Transverse colon (tissue), 4 donors: ENCODE data around the gene ENAH. TPM values are rescaled to one million over a fixed set of nuclear protein-coding genes. Genes with fewer than 3 reads are reported as not detected.

Experiments
- DNase-seq: peaks from one replicate; pipeline ENCODE4 v3.0.0-alpha.2; 2019
- H3K27ac ChIP-seq, 4 donors: fragments of 200-600 bp; sonication (generic); 2 replicates each; pipeline ENCODE4 v1.5.1; 2016 to 2018; ENCODE audit warnings: inconsistent platforms in 4 of 4
- H3K27me3 ChIP-seq: fragments of 200-600 bp; sonication (generic); 2 replicates; pipeline ENCODE4 v1.5.1; 2017; ENCODE audit warnings: inconsistent platforms
- H3K36me3 ChIP-seq, 4 donors: fragments of 200-600 bp; sonication (generic); 2 replicates each; pipeline ENCODE4 v1.5.1; 2017 to 2019; ENCODE audit warnings: inconsistent platforms in 4 of 4
- H3K4me1 ChIP-seq, 4 donors: fragments of 200-600 bp; sonication (generic); 2 replicates each; pipeline ENCODE4 v1.5.1; 2017 to 2020; ENCODE audit warnings: inconsistent platforms in 4 of 4
- H3K4me3 ChIP-seq, 4 donors: fragments of 200-600 bp; sonication (generic); 1 replicate in 1 of 4; 2 replicates in 3 of 4; pipeline versions ENCODE4 v1.5.1 to v1.6.1; 2017 to 2019; ENCODE audit warnings: inconsistent platforms in 4 of 4
- H3K9me3 ChIP-seq, 2 donors: fragments of 200-600 bp; sonication (generic); 2 replicates each; pipeline ENCODE4 v1.5.1; 2017 to 2019; ENCODE audit warnings: inconsistent platforms in 2 of 2
- EP300 ChIP-seq: sonication (generic); formaldehyde crosslinking; IDR thresholded peaks from one replicate; pipeline ENCODE4 v1.6.1; 2017; ENCODE audit warnings: antibody characterized with exemption, low read depth
- POLR2A ChIP-seq: fragments of 450-650 bp; IDR thresholded peaks from one replicate; pipeline ENCODE4 v1.6.1; 2016; ENCODE audit warnings: antibody characterized with exemption, mild to moderate bottlenecking, moderate library complexity
- POLR2AphosphoS5 ChIP-seq, 3 donors: sonication (generic); formaldehyde crosslinking; IDR thresholded peaks; one replicate each; pipeline ENCODE4 v1.6.1; 2016; ENCODE audit warnings: antibody characterized with exemption in 3 of 3
- WGBS, 2 donors: methylation state at CpG; one replicate each; pipeline ENCODE4 v1.1.5; 2018; ENCODE audit warnings: low coverage in 1 of 2; 5-methylcytosine and 5-hydroxymethylcytosine counted together
- in situ Hi-C, 4 donors: fragments of 200-750 bp; cut with MboI; loops; one replicate each; pipeline versions ENCODE4 v1.15.0 to v1.15.1; 2017; ENCODE audit warnings: low sequenced_read_pairs in 3 of 4, low pct_ligation_motif_present in 1 of 4, low pct_unique_long_range_greater_than_20kb in 1 of 4
- intact Hi-C: fragments of 100-400 bp; cut with DNase I; formaldehyde crosslinking; loops from one replicate; pipeline ENCODE4 v1.15.1; 2023; ENCODE audit warnings: low total_unique reads
- total RNA-seq, 4 donors: library from RNA; depleted of rRNA; stranded (reverse); fragments of >200 nt; gene quantifications; one replicate each; pipeline ENCODE4 v1.1.0, GENCODE V29; 2016
- TF ChIP-seq, protein P1 (sequence below), 5 experiments: fragments of 200-600 bp in 3 of 5; fragments of 450-650 bp in 2 of 5; sonication (generic) in 3 of 5; IDR thresholded peaks; 1 replicate in 2 of 5; 2 replicates in 3 of 5; pipeline ENCODE4 v1.5.1; 2016 to 2017; ENCODE audit warnings: antibody characterized with exemption in 5 of 5, inconsistent platforms in 3 of 5, mild to moderate bottlenecking in 2 of 5, moderate library complexity in 1 of 5

The ENAH gene
- total RNA-seq, 4 donors from 2014 or later: 14.7 to 140 (median 33.9) TPM

DNA sequence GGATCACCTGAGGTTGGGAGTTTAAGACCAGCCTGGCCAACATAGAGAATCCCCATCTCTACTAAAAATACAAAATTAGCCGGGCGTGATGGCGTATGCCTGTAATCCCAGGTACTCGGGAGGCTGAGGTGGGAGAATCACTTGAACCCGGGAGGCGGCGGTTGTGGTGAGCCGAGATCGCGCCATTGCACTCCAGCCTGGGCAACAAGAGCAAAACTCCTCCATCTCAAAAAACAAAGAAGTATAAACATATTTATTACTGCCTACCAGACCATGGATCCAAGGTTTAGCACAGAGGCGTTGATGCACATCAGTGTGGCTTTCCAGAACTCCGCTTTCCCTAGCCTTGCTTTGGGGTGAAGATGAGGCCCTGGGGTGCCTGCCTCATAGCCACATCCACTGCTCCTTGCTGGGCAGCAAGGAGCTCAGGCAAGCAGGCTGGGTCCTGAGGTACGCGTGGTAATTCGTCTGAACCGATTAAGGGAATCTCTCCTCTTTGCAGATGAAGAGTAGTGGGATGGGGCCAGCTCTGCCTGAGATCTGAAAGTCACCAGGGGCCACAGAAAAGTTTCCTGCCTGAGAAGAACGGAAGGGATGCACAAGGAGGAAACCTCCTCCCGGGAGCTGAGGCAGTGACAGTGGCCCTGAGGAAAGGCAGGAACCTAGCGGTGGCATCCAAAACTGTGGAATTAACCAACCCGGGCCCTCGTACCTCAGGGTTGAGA, 172.8 kb downstream of the ENAH start:
- H3K4me1 ChIP-seq: peaks cover 4 to 27% (median 12%) of the 10 kb centered on the region in 4 donors
- no peak for DNase-seq
- no peaks in the 10 kb centered on the region for H3K9me3 ChIP-seq
- H3K36me3 ChIP-seq: no peaks in the 10 kb centered on the region
- no peak overlapping the region for H3K4me3 ChIP-seq
- 82 to 96% methylated on average over 9 to 21 of the region's 21 CpGs for WGBS, 2 donors
- intact Hi-C loops: loop anchor here (5.0 to 10.0 kb wide), 2 partner anchors 175 to 492 kb away; partner anchors contain the start of gene ENAH
- no peak overlapping the region for H3K27ac ChIP-seq
- no peaks in the 10 kb centered on the region for H3K27me3 ChIP-seq
- in situ Hi-C loops: loop anchor here (5.0 to 25.0 kb wide), 7 partner anchors 282 to 505 kb away; partner anchors contain the start of genes PYCR2 (in 1 of the 4) and SRP9 (in 1 of the 4)
- TF ChIP-seq, protein P1, sequence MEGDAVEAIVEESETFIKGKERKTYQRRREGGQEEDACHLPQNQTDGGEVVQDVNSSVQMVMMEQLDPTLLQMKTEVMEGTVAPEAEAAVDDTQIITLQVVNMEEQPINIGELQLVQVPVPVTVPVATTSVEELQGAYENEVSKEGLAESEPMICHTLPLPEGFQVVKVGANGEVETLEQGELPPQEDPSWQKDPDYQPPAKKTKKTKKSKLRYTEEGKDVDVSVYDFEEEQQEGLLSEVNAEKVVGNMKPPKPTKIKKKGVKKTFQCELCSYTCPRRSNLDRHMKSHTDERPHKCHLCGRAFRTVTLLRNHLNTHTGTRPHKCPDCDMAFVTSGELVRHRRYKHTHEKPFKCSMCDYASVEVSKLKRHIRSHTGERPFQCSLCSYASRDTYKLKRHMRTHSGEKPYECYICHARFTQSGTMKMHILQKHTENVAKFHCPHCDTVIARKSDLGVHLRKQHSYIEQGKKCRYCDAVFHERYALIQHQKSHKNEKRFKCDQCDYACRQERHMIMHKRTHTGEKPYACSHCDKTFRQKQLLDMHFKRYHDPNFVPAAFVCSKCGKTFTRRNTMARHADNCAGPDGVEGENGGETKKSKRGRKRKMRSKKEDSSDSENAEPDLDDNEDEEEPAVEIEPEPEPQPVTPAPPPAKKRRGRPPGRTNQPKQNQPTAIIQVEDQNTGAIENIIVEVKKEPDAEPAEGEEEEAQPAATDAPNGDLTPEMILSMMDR (IDR thresholded peaks at IDR 0.05): no peak
- no peak for TF ChIP-seq EP300
- no peak for TF ChIP-seq POLR2A
- TF ChIP-seq POLR2AphosphoS5 (IDR thresholded peaks at IDR 0.05): no peak

DNA sequence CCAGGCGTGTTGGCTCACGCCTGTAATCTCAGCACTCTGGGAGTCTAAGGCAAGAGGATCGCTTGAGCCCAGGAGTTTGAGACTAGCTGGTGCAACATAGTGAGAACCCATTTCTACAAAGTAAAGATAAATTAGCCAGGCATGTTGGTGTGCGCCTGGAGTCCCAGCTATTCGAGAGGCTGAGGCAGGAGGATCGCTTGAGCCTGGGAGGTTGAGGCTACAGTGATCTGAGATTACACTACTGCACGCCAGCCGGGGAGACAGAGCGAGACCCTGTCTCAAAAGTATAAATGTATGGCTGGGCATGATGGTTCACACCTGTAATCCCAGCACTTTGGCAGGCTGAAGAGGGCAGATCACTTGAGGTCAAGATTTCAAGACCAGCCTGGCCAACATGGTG, 173.6 kb downstream of the ENAH start:
- Histone ChIP-seq H3K27me3 (no peaks in the 10 kb centered on the region), H3K9me3 (no peaks in the 10 kb centered on the region), H3K4me3 (no peak overlapping the region), H3K4me1 (peaks cover 7 to 32% (median 16%) of the 10 kb centered on the region in 4 donors), H3K27ac (no peak overlapping the region), H3K36me3 (no peaks in the 10 kb centered on the region)
- 85 to 93% methylated on average over 3 to 9 of the region's 9 CpGs for WGBS, 2 donors
- intact Hi-C loops: loop anchor here (5.0 kb wide), 1 partner anchor 493 kb away; no protein-coding TSS in a partner anchor
- no peak for TF ChIP-seq POLR2AphosphoS5 (IDR thresholded peaks at IDR 0.05)
- TF ChIP-seq, protein P1 (IDR thresholded peaks at IDR 0.05): no peak
- TF ChIP-seq EP300: no peak
- no peak for TF ChIP-seq POLR2A
- in situ Hi-C loops: loop anchor here (5.0 to 25.0 kb wide), 5 partner anchors 283 to 505 kb away; partner anchors contain the start of gene PYCR2 (in 1 of the 4)
- no peak for DNase-seq

GRCh38 chr1:225477296-225477911, 175.5 kb downstream of the ENAH start:
- Histone ChIP-seq H3K4me1 (peaks cover 7 to 28% (median 17%) of the 10 kb centered on the region in 4 donors), H3K36me3 (no peaks in the 10 kb centered on the region), H3K4me3 (no peak overlapping the region), H3K9me3 (no peaks in the 10 kb centered on the region), H3K27ac (peak overlapping the region in 1 of 4 donors; percentile 24), H3K27me3 (no peaks in the 10 kb centered on the region)
- no peak for DNase-seq
- TF ChIP-seq, protein P1 (IDR thresholded peaks at IDR 0.05): no peak
- intact Hi-C loops: loop anchor here (5.0 kb wide), 1 partner anchor 495 kb away; no protein-coding TSS in a partner anchor
- in situ Hi-C loops: loop anchor here (5.0 to 25.0 kb wide), 5 partner anchors 285 to 507 kb away; partner anchors contain the start of gene PYCR2 (in 1 of the 4)
- whole genome bisulfite sequencing, 2 donors: 84 to 93% methylated on average over 3 to 6 of the region's 6 CpGs

- in situ Hi-C loops: loop anchor here (5.0 to 25.0 kb wide), 5 partner anchors 286 to 508 kb away; partner anchors contain the start of gene PYCR2 (in 1 of the 4)
- WGBS, 2 donors: 71 to 83% methylated on average over 5 of the region's 5 CpGs
- peaks cover 7 to 22% (median 14%) of the 10 kb centered on the region in 4 donors for H3K4me1 ChIP-seq
Measured at GRCh38 chr1:225476538-225476988, 176.4 kb downstream of the ENAH start.

More at GRCh38 chr1:225476538-225476988, 176.4 kb downstream of the ENAH start:
- no peaks in the 10 kb centered on the region for H3K9me3 ChIP-seq
- no peaks in the 10 kb centered on the region for H3K27me3 ChIP-seq
- no peak overlapping the region for H3K4me3 ChIP-seq
- no peak overlapping the region for H3K27ac ChIP-seq
- H3K36me3 ChIP-seq: no peaks in the 10 kb centered on the region
- intact Hi-C loops: loop anchor here (5.0 kb wide), 1 partner anchor 496 kb away; no protein-coding TSS in a partner anchor
- TF ChIP-seq POLR2AphosphoS5 (IDR thresholded peaks at IDR 0.05): no peak
- TF ChIP-seq EP300: no peak
- TF ChIP-seq, protein P1 (IDR thresholded peaks at IDR 0.05): no peak
- TF ChIP-seq POLR2A: no peak
- DNase-seq: no peak
